HG02870 (cell line): ENCODE results near the gene AK5.

Source experiments
- ATAC-seq: cut with Tn5 transposase; IDR thresholded peaks from one replicate; pipeline ENCODE4 v1.9.1; 2021; ENCODE audit warnings: mild to moderate bottlenecking, moderate library complexity; ENCODE audit not compliant: unreplicated experiment

Gene AK5

GRCh38 chr1:77350012-77350770 lies 68.4 kb downstream of the AK5 start:
- ATAC-seq: no peak

- no peak for ATAC-seq
Observed at GRCh38 chr1:77354536-77354935, 72.7 kb downstream of the AK5 start.

DNA sequence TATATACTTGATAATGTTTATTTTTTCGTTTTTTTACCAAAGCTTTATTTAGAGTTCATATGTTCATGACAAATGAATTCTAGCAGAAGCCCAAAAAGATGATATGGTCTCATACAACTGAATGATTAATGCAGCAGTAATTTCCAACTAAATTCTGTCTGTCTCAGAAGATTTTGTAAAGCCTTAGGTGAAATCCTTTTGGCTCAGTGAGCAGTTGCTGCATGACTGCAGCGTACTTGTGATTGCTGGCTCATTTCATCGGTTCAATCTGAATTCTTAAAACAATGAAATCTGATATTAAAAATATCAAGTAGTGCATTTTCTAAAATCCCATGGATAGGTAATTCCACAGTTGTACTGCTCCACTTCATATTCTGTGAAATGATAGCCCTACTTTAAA lies 73.2 kb downstream of the AK5 start:
- no peak for ATAC-seq

GRCh38 chr1:77356136-77356535 lies 74.3 kb downstream of the AK5 start:
- ATAC-seq: no peak

DNA sequence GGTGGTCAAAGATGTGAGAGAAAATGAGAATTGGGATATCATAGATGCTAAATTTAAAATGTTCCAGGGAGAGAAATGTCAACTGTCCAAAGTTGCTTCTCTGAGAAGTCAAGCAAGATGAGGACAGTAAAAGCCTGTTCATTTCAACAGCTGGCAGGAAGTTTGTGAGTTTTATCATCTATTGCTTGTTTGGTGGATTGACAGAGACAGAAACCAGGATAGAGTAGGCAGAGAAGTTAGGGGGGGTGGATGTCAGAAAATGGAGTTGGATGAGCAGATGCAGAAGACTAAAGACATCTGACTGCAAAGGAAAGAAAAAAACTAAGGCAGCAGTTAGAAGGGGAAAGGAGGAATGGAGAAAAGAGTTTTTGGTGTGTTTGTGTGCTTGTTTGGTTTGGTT lies 78.4 kb downstream of the AK5 start:
- ATAC-seq: no peak

- no peak for ATAC-seq
Observed at GRCh38 chr1:77361621-77362020, 79.8 kb downstream of the AK5 start.

DNA sequence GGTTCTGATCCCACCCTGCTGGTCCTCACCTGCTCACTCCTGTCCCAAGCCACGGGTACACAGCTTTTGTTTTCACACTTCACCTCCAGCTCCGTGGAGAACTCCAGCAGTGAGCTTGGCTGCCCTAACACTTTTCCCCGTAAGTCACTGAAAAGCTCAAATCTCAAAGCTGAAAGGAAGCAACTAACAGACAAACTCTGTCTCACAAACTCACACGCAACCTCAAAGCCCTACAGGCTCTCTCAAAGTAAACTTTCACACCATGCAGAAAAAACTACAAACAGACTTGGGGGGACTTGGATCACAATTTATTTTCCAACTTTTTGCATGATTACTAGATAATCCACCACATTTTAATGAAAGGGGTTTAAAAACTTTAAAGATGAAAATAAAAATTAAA lies 88.3 kb downstream of the AK5 start:
- no peak for ATAC-seq

DNA sequence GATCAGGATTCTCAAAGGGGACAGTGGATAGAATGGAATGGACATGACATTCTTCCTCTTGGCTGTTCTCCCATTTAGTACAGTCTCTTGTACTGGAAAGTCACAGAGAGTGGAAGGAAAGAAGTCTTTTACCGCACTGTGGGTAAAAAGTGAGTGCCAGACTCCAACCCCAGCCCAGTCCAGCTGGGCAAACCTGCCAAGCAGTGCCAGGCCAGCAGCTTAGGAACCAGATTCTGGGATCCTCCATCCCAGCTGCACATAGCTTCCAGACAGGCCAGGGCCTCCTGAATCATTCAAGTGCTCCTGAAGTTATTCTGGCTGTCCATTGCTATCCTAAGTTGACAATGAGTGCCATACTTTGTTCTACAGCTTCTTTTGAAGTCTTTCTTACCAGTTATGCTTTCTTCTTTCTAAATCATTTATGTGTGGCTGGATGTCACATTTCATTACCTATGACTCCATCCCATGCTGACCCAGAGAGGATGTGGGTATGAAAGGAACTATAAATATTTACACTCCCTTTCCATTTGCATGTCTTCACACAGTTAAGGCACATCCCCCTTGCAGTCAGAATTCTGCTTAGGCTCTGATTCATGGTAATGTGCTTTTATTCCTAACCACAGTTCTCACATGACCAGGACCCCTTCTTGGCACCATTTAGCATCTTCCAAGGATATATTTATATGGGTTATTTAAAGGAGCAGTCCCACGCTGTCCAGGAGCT lies 88.9 kb downstream of the AK5 start:
- no peak for ATAC-seq

DNA sequence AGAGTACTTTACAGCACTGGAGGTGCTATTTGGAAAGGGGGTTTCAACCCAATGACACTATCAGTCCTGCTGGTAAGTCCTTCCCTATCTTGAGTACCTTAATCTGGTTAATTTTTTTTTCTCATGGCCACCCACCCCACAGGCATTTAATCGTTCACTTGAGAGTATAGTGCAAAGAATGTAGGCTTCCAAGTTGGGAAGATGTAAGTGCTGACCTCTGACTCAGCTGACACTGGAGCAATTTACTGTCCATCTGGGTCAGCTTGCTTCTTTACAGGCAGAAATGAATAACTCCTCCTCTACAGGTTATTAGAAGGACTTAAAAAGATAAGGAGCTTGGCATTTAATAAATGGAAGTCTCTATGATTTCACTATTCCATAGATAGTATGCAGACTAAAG lies 89.6 kb downstream of the AK5 start:
- no peak for ATAC-seq

- no peak for ATAC-seq
Observed at GRCh38 chr1:77373702-77374101, 91.9 kb downstream of the AK5 start.

DNA sequence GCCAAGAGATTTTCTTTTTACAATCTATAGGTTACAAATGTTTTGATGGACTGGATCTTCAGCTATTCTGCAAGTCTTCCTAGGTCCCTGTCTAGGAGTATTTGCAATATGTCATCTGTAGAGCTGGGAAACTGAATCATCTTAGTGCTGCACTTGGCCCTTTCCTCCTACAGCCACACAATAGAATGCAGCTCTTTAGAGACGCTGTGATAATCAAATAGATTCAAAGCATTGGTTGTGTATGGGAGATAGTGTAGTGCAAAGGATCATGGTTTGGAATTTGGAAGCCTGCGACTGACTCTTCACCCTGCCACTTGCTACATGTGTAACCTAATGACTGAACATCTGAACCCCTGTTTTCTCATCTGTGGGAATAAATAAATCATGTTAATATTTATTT lies 93.7 kb downstream of the AK5 start:
- ATAC-seq: no peak

GRCh38 chr1:77375990-77376389 lies 94.2 kb downstream of the AK5 start:
- ATAC-seq: no peak

GRCh38 chr1:77378723-77379535 lies 97.1 kb downstream of the AK5 start:
- ATAC-seq: no peak

- ATAC-seq: no peak
Observed at GRCh38 chr1:77382366-77382765, 100.5 kb downstream of the AK5 start.

DNA sequence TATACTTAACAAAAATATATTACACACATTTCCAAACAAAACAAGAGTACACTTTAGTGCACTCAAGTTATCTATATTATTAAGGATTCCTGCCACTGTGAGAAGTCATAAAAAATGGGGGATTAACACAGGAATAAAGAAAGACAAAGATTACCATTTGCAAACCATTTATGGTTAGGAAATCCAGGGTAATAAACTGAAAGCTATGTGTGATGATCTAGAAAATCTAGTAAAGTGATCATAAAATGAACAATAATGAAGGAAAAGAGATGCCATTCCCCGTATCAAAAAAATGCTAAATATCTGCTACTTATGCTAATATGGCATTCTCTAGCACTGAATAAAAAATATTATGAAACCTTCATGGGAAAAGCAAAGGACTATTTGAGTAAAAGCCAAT lies 101.4 kb downstream of the AK5 start:
- ATAC-seq: no peak

DNA sequence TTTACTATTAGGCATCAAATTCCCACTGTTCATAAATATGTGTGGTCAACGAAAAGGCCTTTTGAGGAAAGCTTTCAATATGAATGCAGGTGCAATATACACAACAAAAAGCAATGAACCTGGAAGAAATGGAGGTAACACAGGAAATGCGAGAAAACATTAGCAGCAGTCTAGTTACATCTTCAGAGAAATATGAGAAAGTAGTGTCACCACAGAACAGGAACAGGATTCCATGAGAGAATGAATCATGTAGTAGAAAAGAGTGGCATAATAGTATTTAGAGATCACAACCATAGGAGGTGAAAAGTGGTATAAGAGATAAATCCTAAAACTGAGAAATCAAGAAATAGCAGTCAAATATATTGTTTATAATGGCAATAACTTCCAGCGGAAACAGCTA lies 103.7 kb downstream of the AK5 start:
- ATAC-seq: no peak

DNA sequence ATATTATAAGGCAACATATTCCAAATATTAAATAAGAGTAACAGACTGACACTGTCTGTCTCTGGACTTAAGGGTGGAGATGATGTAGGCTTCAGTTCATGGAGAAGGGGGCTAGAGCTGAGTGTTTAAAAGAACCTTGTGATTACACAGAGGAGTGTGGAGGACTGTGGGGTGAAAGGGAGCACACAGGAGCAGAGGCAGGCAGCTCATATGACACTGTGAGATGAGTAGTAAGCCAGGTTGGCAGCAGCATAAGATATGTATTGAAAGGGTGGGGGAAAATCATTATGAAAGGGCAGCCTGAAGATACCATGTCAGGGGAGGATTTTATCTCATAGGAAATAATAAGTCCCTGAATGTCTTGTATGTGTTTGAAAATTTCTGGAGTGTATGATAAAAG lies 104.5 kb downstream of the AK5 start:
- ATAC-seq: no peak

DNA sequence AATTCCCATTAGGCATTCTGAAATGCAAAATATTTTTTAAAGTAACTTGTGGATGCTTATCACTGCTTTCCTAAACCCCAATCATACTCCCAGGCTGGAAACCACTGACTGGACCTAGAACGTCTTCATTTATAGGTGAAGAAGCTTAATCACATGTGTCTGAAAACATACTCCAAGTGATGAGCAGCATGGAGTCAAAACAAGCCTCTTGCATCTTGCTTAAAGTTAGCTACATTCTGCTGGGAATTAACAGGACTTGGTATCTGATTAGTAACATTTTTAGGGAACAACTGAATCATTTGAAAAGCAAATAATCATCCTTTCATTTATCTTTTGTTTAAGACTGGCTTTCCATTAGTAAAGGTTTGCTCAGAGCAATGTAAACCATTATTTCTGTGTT lies 105.7 kb downstream of the AK5 start:
- ATAC-seq: no peak

DNA sequence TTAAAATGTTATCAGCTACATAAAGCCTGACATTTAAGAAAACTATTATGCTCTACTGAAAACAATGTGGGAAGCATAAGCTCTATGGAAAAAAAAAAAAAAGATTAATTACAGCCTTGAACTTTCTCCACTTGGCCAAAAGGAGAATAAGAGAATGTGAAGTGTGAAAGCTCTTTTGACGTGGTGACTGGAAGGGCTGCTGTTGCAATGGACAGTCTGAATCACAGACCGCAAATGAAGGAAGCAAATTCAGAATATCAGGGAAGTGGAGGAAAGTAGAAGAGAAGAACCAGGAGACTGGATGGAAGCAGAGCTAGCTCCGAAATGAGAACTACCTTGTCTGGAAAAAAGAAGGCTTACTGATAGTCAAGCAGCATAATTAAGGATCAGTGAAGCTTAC lies 106.8 kb downstream of the AK5 start:
- no peak for ATAC-seq

- ATAC-seq: no peak
Observed at GRCh38 chr1:77392486-77392885, 110.7 kb downstream of the AK5 start.

DNA sequence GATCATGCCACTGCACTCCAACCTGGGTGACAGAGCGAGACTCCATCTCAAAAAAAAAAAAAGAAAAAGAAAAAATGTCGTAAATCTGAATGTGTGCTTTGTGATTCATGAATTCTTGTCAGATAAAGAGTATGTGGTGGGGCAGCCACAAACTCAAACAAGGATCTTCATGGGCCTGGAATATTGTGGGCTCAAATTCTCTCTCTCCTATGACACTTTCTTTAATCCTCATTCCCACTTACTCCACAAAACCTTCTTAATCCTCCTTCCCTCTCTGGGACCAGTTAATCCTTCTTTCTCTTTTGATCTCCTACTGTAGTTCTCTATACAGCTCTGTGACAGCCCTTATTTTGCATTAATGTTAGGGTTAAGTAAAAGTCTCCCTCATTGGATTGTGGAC lies 112.3 kb downstream of the AK5 start:
- ATAC-seq: no peak

DNA sequence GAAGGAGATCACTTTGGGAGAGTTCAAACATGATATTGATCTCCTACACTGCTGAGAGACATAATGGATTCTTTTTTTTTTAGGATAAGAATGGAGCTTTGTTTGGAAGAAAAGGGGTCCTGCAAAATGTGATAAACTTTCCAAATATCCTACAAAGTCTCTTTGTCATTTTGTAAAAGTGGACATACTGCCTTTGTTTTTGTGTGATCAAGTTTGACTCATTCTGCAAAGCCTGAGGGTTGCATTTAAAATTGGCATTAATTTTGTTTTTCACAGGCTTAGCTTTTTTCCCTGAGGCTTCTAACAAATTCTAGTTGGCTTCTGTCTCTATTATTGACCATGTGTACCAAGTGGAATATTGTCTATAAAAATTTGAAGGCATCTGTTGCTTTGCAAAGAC lies 113.2 kb downstream of the AK5 start:
- ATAC-seq: no peak
